ENCODE data around the gene NINJ2. TPM values are rescaled to one million over a fixed set of nuclear protein-coding genes. Genes with fewer than 3 reads are reported as not detected.

NINJ2 gene
- polyA plus RNA-seq, 3 donors = 32.9 to 92.7 (median 73.7) TPM

DNA sequence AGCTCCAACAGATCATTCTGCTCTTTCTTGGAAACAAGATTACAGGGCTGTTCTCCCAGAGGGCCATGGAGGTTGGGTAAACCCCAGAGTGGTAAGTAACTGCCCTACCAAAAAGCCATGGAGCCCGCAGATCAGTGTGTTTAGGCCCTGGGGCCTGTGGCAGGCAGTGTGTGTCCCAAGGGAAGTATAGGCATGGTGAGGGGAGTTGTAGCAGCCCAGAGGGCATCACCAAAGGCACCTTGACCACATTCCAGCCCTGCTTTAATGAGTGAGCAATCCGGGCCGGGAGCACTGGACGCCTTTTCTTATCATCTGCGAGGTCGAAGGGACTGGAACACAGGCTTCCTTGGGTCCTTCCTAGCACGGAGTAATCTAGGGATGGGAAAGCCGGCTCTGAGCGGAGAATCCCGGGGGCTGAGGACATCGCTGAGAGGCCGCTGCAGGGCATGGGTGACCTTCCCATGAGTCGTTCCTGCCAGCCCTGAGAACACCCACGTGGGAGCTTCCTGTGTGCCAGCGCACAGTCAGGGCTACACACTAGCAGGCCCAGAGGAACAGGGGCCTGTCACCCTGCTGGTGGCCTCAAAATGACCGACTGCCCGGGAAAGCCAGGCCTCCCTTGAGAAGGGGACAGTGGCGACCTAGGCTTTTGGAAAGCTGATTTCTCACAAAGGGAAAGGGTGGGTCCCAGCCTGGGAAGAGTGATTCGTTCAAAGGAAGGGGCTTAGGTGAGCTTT lies 91.3 kb downstream of the NINJ2 start:
- DNase-seq = no peak
- no peak overlapping the region for H3K4me2 ChIP-seq (replicated peaks; ENCODE audit: extremely low read depth, low read length, poor library complexity, severe bottlenecking)
- H3K79me2 ChIP-seq (ENCODE audit: insufficient read depth, low read length) = no peaks in the 10 kb centered on the region
- peaks cover 24 to 30% of the 10 kb centered on the region in 2 donors for H3K4me1 ChIP-seq (ENCODE audit: control insufficient read depth in 1 of 2, insufficient read depth in 2 of 2, low read length in 2 of 2)
- peaks cover 0 to 5% of the 10 kb centered on the region in 2 donors for H3K36me3 Mint-ChIP-seq
- H3K9me3 ChIP-seq (replicated peaks in 1 of 2; ENCODE audit: control insufficient read depth in 1 of 2, insufficient read depth in 1 of 2, low read length in 2 of 2) = peaks cover 0 to 3% of the 10 kb centered on the region in 2 donors
- intact Hi-C loops (cut with micrococcal nuclease) = loop anchor here (5.0 to 10.0 kb wide), 3 partner anchors 183 to 523 kb away; partner anchors contain the start of gene WNK1 (in 1 of the 2)
- H3K27me3 ChIP-seq (ENCODE audit: control insufficient read depth in 2 of 2, insufficient read depth in 2 of 2, low read length in 2 of 2) = no peaks in the 10 kb centered on the region
- H3K9me3 Mint-ChIP-seq = peaks cover 0 to 2% (median 0%) of the 10 kb centered on the region in 7 donors
- H2AFZ ChIP-seq (ENCODE audit: insufficient read depth, low read depth, low read length, poor library complexity, severe bottlenecking) = no peak overlapping the region
- no peak overlapping the region for H3K4me3 Mint-ChIP-seq
- no peak overlapping the region for H3K9ac ChIP-seq (ENCODE audit: insufficient read depth, low read length, poor library complexity, severe bottlenecking)
- TF ChIP-seq CTCF (IDR thresholded peaks at IDR 0.05) = no peak
- H3K4me3 ChIP-seq (replicated peaks in 1 of 3; ENCODE audit: low read depth in 2 of 3, low read length in 3 of 3) = no peak overlapping the region
- WGBS (ENCODE audit: insufficient coverage) = 92% methylated on average over 17 of the region's 19 CpGs
- H3K27ac Mint-ChIP-seq = peak overlapping the region in 1 of 7 donors; percentile 35
- no peaks in the 10 kb centered on the region for H4K20me1 ChIP-seq (ENCODE audit: insufficient read depth, low read length)
- no peaks in the 10 kb centered on the region for H3K36me3 ChIP-seq (replicated peaks in 1 of 2; ENCODE audit: control insufficient read depth in 1 of 2, insufficient read depth in 2 of 2, low read length in 2 of 2)
- peaks cover 0 to 7% (median 0%) of the 10 kb centered on the region in 3 donors for H3K27me3 Mint-ChIP-seq (ENCODE audit: low read depth in 3 of 3)
- peaks cover 29% of the 10 kb centered on the region for H3K4me1 Mint-ChIP-seq
- no peak overlapping the region for H3K27ac ChIP-seq (ENCODE audit: low read depth in 1 of 2, low read length in 2 of 2)

DNA sequence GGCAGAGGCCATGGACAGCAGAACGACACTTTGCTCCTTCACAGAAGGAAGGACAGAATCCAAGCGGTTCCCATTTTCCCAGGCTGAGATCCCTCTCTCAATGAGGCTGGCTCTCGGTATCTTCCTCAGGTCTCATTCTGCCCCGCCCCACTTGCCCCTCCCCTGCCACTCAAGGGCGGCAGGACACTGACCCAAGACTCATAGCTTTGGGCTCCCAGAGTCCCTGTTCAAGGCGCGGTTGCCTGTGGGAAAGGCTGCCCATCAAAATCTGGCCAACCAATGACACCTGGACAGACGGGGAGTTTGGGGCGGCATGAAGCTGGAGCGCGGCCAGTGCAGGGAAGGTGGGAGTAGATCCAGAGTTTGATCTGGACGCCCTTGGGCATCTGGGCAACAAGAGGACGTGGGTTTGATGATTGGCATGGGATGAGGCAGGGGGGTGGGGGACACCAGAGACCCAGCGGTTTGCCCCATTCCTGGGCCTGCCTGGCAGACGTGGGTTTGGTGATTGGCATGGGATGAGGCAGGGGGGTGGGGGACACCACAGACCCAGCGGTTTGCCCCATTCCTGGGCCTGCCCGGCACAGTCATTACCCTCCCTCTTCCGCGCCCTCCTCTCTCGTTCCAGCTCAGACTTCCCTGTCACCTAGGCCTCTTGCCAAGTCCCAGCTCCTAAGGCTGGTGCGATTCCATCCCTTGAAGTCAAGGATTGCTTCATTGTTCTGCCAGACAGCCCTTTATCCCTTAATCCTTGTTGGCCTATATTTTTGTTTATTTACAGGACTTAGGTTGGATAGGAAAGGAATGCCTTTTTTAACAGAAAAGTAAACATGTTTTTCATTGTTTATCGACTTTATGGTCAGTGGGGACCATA lies 92.1 kb downstream of the NINJ2 start:
- Histone ChIP-seq H3K9ac (ENCODE audit: insufficient read depth, low read length, poor library complexity, severe bottlenecking) (no peak overlapping the region), H2AFZ (ENCODE audit: insufficient read depth, low read depth, low read length, poor library complexity, severe bottlenecking) (no peak overlapping the region), H3K4me2 (replicated peaks; ENCODE audit: extremely low read depth, low read length, poor library complexity, severe bottlenecking) (no peak overlapping the region), H3K4me1 (ENCODE audit: control insufficient read depth in 1 of 2, insufficient read depth in 2 of 2, low read length in 2 of 2) (peaks cover 16 to 22% of the 10 kb centered on the region in 2 donors), H3K4me3 (replicated peaks in 1 of 3; ENCODE audit: low read depth in 2 of 3, low read length in 3 of 3) (no peak overlapping the region), H3K9me3 (replicated peaks in 1 of 2; ENCODE audit: control insufficient read depth in 1 of 2, insufficient read depth in 1 of 2, low read length in 2 of 2) (peaks cover 0 to 3% of the 10 kb centered on the region in 2 donors), H3K79me2 (ENCODE audit: insufficient read depth, low read length) (no peaks in the 10 kb centered on the region), H3K27ac (ENCODE audit: low read depth in 1 of 2, low read length in 2 of 2) (no peak overlapping the region), H3K36me3 (replicated peaks in 1 of 2; ENCODE audit: control insufficient read depth in 1 of 2, insufficient read depth in 2 of 2, low read length in 2 of 2) (no peaks in the 10 kb centered on the region), H3K27me3 (ENCODE audit: control insufficient read depth in 2 of 2, insufficient read depth in 2 of 2, low read length in 2 of 2) (no peaks in the 10 kb centered on the region), H4K20me1 (ENCODE audit: insufficient read depth, low read length) (no peaks in the 10 kb centered on the region)
- peaks cover 0 to 7% (median 0%) of the 10 kb centered on the region in 3 donors for H3K27me3 Mint-ChIP-seq (ENCODE audit: low read depth in 3 of 3)
- peak overlapping the region in 1 of 7 donors; percentile 87 for H3K27ac Mint-ChIP-seq
- H3K4me1 Mint-ChIP-seq = peaks cover 21% of the 10 kb centered on the region
- 95% methylated on average over 14 of the region's 22 CpGs for WGBS (ENCODE audit: insufficient coverage)
- no peak overlapping the region for H3K4me3 Mint-ChIP-seq
- H3K36me3 Mint-ChIP-seq = peaks cover 4 to 8% of the 10 kb centered on the region in 2 donors
- no peak for TF ChIP-seq CTCF (IDR thresholded peaks at IDR 0.05)
- intact Hi-C loops (cut with micrococcal nuclease) = loop anchor here (5.0 to 10.0 kb wide), 3 partner anchors 184 to 524 kb away; partner anchors contain the start of gene WNK1 (in 1 of the 2)
- DNase-seq = no peak
- peaks cover 0 to 2% (median 0%) of the 10 kb centered on the region in 7 donors for H3K9me3 Mint-ChIP-seq
